HEK293T (cell line): Measurements from ENCODE around the gene CCR9.

Experiments
- ARNT ChIP-seq: fragments of 450-650 bp; IDR thresholded peaks from 2 replicates; pipeline ENCODE4 v1.6.1; 2017; ENCODE audit warnings: mild to moderate bottlenecking
- BHLHE40 ChIP-seq: fragments of 450-650 bp; IDR thresholded peaks from 2 replicates; pipeline ENCODE4 v1.6.1; 2016; ENCODE audit warnings: mild to moderate bottlenecking, moderate library complexity, borderline replicate concordance
- CTBP1 ChIP-seq: fragments of 450-650 bp; IDR thresholded peaks from 2 replicates; pipeline ENCODE4 v1.6.1; 2016; ENCODE audit warnings: borderline replicate concordance
- ELF4 ChIP-seq: fragments of 450-650 bp; IDR thresholded peaks from 2 replicates; pipeline ENCODE4 v1.6.1; 2017; ENCODE audit warnings: antibody characterized with exemption
- FOXA1 ChIP-seq: fragments of 450-650 bp; IDR thresholded peaks from 2 replicates; pipeline ENCODE4 v1.6.1; 2016; ENCODE audit warnings: mild to moderate bottlenecking
- FOXK2 ChIP-seq: fragments of 450-650 bp; IDR thresholded peaks from 2 replicates; pipeline ENCODE4 v1.6.1; 2016; ENCODE audit warnings: mild to moderate bottlenecking
- FOXM1 ChIP-seq: fragments of 450-650 bp; IDR thresholded peaks from 2 replicates; pipeline ENCODE4 v1.6.1; 2017; ENCODE audit warnings: mild to moderate bottlenecking, borderline replicate concordance
- HDGF ChIP-seq: fragments of 450-650 bp; IDR thresholded peaks from 2 replicates; pipeline ENCODE4 v1.6.1; 2017; ENCODE audit warnings: antibody characterized with exemption, borderline replicate concordance
- SP1 ChIP-seq: fragments of 450-650 bp; IDR thresholded peaks from 2 replicates; pipeline ENCODE4 v1.6.1; 2017
- TARDBP ChIP-seq: fragments of 450-650 bp; IDR thresholded peaks from 2 replicates; pipeline ENCODE4 v1.6.1; 2016
- ZNF384 ChIP-seq: fragments of 450-650 bp; IDR thresholded peaks from 2 replicates; pipeline ENCODE4 v1.6.1; 2016
- TF ChIP-seq, protein P1 (sequence below): fragments of 450-650 bp; IDR thresholded peaks from 2 replicates; pipeline ENCODE4 v1.6.1; 2016

DNA sequence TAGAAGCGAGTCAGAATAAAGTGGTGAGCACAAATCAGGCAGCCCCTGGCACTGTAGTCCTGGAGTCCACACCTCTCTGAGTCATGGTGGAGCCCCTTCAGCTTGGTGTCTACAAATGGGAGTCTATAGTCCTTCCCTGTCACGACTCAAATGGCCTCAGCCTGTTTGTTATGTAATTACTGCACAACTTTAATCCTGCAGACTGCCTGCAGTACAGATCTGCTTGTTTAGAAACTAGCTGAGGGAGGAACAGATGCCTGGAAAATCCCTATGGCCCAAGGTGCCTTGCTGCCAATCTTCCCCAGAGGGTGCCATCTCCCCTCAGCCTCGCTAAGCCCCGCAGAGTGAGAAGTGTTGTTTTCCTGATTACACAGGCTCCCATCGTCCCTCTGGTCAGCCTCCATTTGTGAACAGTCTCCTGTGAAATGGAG, 53.0 kb downstream of the CCR9 start:
- TF ChIP-seq, protein P1, sequence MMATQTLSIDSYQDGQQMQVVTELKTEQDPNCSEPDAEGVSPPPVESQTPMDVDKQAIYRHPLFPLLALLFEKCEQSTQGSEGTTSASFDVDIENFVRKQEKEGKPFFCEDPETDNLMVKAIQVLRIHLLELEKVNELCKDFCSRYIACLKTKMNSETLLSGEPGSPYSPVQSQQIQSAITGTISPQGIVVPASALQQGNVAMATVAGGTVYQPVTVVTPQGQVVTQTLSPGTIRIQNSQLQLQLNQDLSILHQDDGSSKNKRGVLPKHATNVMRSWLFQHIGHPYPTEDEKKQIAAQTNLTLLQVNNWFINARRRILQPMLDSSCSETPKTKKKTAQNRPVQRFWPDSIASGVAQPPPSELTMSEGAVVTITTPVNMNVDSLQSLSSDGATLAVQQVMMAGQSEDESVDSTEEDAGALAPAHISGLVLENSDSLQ: no peak
- TF ChIP-seq FOXK2: no peak
- no peak for TF ChIP-seq BHLHE40
- TF ChIP-seq FOXM1: no peak
- TF ChIP-seq TARDBP: no peak
- TF ChIP-seq ELF4: no peak
- no peak for TF ChIP-seq ZNF384
- TF ChIP-seq ARNT: no peak
- TF ChIP-seq FOXA1: no peak
- TF ChIP-seq HDGF: no peak
- no peak for TF ChIP-seq SP1
- no peak for TF ChIP-seq CTBP1
